HEK293T (cell line): Measurements from ENCODE around the gene HEATR5A.

ENCODE experiments used
- BHLHE40 ChIP-seq: fragments of 450-650 bp; IDR thresholded peaks from 2 replicates; pipeline ENCODE4 v1.6.1; 2016; ENCODE audit warnings: mild to moderate bottlenecking, moderate library complexity, borderline replicate concordance
- ELF4 ChIP-seq: fragments of 450-650 bp; IDR thresholded peaks from 2 replicates; pipeline ENCODE4 v1.6.1; 2017; ENCODE audit warnings: antibody characterized with exemption
- FOXA1 ChIP-seq: fragments of 450-650 bp; IDR thresholded peaks from 2 replicates; pipeline ENCODE4 v1.6.1; 2016; ENCODE audit warnings: mild to moderate bottlenecking
- FOXK2 ChIP-seq: fragments of 450-650 bp; IDR thresholded peaks from 2 replicates; pipeline ENCODE4 v1.6.1; 2016; ENCODE audit warnings: mild to moderate bottlenecking
- FOXM1 ChIP-seq: fragments of 450-650 bp; IDR thresholded peaks from 2 replicates; pipeline ENCODE4 v1.6.1; 2017; ENCODE audit warnings: mild to moderate bottlenecking, borderline replicate concordance
- L3MBTL2 ChIP-seq: fragments of 450-650 bp; conservative IDR thresholded peaks from 2 replicates; pipeline ENCODE4 v1.6.1; 2016; ENCODE audit warnings: mild to moderate bottlenecking
- LEF1 ChIP-seq: fragments of 450-650 bp; IDR thresholded peaks from 2 replicates; pipeline ENCODE4 v1.6.1; 2017; ENCODE audit warnings: mild to moderate bottlenecking, borderline replicate concordance
- TARDBP ChIP-seq: fragments of 450-650 bp; IDR thresholded peaks from 2 replicates; pipeline ENCODE4 v1.6.1; 2016
- ZNF384 ChIP-seq: fragments of 450-650 bp; IDR thresholded peaks from 2 replicates; pipeline ENCODE4 v1.6.1; 2016

DNA sequence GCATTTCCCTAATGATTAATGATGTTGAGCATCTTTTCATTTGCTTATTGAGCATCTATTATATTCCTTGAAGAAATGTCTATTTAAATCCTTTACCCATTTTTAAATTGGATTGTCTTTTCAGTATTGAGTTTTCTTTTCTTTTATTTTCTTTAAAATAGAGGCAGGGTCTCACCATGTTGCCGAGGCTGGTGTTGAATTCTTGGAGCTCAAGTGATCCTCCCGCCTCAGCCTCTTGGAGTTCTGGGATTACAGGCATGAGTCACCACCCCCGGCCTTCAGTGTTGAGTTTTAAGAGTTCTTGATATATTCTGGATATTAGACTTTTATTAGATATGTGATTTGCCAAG lies 139.5 kb downstream of the HEATR5A start:
- no peak for TF ChIP-seq FOXA1
- TF ChIP-seq LEF1: no peak
- TF ChIP-seq ZNF384: no peak
- no peak for TF ChIP-seq FOXK2
- TF ChIP-seq BHLHE40: no peak
- no peak for TF ChIP-seq TARDBP
- no peak for TF ChIP-seq L3MBTL2
- no peak for TF ChIP-seq FOXM1
- TF ChIP-seq ELF4: no peak
